ENCODE data around the gene TBX5.

The TBX5 gene

DNA sequence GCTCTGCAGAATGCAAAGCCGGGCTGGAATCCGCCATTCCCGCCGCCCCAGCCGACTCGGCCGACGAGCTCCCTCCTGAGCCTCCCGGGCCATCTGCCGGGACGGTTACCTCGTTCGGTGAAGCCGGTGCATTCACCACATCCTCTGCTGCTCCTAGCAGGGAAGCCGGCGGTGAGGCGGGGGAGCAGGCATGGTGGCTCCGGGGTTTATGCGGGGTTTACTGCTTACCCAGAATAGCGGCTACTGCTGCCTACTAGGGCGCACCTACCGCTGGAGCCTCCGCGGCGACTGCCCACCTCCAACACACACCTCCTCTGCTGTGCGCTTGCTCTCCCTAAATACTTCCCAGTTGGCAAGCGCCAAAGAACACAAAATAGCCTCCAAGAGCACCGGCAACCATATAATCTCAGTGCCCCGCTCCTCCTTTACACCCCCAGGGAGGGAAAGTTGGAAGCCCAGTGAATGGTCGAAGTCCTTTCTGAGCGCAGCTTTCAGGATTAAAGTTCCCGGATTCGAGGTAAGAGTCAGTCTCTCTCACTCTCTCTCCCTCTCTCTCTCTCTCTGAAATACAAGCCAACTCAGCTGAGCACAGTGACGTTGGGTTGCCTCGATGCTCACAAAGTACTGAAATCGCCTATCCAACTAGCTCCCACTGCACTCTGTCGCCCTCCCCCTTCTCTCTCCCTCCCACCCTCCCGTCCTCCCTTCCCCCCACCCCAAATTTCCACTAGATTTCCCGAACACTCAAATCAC is at the start of gene TBX5:
Gene TBX5 (minus strand): TSS at position 626 of the 753 bp plus-strand sequence. CDS start 2,246 bp downstream, outside the sequence.
- peak; percentile 83 for DNase-seq (ENCODE audit: low spot score)

DNA sequence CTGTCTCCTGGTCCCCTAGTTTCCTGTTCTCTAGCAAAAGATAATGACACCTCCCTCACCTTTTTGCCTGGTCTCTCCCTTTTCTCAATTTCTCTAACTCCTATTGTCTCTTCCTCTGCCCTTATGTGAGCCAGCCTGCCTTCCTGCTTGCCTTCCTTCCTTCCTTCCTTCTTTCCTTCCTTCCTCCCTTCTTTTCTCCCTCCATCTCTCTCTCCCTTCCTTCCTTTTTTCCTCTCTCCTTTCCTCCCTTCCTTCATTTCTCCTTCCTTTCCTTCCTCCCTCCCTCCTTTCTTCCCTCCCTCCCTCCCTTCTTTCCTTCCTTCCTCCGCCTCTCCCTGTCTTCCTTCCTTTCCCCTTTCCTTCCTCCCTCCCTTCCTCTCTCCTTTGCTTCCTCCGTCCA is 45.7 kb upstream of the TBX5 start:
- DNase-seq (ENCODE audit: low spot score) = no peak

DNA sequence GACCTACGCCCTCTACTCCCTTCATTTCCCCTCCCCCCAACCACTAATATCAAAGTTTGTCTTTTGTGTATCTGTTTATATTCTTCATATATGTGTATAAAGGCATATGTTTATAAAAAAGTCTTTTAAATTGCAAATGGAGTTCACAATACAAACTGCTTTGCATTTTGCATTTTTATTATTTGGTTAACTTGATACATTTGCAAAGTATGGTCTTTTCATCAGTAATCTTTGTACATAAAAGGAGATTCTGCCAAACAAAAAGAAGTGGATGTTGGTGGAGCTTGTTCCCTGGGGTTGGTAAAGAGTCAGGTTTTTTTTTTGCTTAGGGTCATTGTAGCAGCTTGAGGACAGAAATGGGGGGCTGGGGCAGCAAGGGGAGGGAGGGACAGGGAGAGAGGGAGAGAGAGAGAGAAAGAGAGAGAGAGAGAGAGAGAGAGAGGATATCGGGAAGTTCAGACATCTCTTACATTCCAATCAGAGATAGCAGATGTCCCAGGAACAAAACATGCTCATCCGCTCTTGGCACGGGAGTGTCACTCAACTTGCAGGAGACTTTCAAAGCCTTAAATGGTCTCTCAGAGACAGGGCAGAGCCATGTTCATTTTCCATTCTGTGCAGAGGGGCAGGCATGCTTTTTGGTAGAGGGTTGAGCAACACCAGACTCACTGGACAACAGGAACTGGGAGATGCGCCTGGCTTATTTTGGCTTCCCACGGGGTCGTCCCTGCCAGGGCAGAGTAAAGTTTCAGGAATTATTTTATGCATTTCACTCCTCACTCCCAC is 44.8 kb upstream of the TBX5 start:
- DNase-seq (ENCODE audit: low spot score) = no peak

DNA sequence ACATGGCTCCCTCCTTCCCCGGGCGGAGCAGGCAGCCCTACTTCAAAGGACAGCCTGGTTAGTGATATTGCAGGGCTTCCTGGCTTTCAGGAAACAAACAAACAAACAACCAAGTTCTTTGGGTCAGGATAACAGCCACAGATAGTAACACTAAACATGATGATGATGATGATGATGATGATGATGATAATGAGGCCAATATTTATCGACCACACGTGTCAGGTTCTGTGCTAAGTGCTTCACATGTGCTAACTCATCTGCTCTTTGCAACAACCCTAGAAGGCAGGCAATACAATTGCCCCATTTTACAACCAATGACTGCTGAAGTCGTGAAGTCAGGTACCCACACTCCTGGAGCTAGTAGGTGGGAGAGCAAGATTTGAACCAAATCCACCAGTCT is 44.1 kb upstream of the TBX5 start:
- DNase-seq (ENCODE audit: low spot score) = no peak

DNA sequence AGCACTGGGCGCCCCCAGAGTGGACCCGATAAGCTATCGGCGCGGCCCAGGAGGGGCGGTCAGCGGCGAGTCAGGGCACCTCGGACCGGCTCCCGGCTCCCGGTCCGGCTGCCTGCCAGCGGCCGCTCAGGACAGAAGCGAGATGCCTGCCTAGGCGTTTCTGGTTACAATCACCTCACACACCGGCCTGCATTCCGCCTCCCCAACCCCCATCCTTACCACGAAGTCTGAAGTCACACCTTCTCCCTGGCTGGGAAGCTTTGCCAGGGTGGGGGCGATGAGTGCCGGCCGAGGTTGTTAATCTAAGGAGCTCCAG is 42.6 kb upstream of the TBX5 start:
- no peak for DNase-seq (ENCODE audit: low spot score)

DNA sequence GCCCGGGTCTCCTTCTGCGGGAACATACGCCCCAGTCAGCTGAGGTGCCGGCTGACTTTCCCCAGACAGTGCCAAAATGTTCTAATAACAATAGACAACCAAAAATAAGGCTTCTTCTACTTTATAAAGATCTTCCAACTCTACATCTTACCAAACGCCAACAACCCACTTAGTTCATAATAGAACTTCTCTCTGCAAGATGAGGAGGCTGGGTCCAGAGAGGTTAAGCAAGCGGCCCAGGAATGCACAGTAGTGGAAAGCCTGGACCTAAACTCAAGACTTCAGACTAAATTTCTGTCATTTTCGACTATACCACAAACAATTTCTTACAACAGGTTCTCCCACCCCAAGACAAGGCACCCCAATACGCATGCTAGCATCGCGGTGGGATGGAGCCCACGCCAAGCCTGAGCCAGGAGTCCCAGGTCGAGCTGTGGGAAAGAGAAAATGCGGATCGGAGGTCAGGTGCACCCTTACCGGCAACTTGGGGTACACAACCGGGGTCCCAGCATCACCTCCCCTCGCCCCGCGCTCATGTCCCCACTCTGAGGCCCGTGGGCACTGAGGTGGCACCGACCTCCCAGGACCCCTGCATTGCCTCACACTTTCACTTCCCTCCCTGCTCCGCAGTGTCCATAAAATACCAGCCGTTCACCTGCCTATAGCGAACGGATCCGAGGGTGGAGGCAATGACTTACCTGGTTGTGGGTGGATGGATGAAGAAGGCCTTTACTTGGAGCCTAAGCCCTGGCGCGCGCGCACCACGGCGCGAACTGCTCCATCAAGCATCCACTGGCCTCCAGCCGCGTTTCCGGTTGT is 42.1 kb upstream of the TBX5 start:
- no peak for DNase-seq (ENCODE audit: low spot score)

DNA sequence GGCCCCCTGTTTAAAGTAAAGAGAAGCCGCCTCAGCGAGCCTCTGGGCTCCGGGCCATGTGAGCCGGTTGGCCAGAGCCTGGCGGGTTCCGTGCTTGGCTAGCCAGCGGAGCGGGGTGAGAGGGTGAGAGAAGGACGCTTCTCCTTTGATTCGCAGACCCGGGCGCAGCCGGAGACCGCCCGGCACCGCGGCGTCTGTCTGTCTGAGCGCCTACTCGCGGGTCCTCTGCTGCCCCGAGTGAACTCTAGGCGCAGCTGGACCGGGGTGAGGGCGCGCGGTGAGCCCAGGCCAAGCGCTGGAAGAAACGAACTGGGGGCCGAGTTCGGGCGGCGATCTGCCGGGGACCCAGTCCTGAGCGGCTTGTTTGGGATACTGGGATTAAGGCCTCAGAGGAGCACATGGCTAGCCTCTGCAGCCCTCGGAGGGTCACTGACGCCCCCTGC is 41.4 kb upstream of the TBX5 start:
- no peak for DNase-seq (ENCODE audit: low spot score)

DNA sequence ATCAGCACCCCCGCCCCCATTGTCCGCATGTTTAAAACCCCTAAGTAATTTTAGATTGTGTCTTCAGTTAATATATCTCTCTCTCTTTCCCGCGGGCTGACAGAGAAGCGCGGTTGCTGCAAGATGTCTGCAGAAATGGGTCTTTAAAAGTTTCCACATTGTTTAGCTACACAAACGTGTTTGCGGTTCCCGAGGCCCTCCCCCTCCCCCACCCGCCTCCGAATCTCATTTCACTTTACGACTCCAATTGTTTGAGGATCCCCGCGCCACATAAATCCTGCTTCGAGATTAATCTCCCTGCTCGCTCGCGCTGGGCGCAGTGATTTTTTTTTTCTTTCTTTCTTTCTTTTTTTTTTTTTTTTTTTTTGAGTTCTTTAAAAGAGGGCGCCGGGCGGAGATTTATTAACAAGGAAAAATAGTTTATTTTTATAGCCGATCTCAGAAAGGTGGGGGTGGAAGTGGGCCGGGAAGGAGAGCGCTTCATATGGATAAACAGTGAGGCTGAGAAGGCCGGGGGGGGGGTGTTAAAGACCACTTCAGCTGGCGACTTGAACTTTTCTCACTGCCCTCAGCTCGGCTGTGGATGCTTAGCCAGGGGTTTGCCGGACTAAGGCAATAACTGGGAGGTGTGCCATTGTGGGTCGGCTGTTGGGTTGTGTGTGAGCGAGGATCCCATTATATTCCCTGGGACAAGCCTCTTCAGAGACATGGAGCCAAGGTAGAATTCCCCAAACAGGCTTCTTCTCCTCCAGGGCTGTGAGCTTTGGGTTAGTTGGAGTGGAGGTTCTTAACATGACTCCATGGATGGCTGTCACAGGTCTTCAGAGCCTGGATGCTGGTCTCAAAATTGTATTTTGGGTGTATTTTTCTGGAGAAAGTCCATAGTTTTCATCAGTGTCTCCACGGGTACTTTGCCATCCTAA is 39.7 kb upstream of the TBX5 start:
- DNase-seq (ENCODE audit: low spot score) = no peak

DNA sequence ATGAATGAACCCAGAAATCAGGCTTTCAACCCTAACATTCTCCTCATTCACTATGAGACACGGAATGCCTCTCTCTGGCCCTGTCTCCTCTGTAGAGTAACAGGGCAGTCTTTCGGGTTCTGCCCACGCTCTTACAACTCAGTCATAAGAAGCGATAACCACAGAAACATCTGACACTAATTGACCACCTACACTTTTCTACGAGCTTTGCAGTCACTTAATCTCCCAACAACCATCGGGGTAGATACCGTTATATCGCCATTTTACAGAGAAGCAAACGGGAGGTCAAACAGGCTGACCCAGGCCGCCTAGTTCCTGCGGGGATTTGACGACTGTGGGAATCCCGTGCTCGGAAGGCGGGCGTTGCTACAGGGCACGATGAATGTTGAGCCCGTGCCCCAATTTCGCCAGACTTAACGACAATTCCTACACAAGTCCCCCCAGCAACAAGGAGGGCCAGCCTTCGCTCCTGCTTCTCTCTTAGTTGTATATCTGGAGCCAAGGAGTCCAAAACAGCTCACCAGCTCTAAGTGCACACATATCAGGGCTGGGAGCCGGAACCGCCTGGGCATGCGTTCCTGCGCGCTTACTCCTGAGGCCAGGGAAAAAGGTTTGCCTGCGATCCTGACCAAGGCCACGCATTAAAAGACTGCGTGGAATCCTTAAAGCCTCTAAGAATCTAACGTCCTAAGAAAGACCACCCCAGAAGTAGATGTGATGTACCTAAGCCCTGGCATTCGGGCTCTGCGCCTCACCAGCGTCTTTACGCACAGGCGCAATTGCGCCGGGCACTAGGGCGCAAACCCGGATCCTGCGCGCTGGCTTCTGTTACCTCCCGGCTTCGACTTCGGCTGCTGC is 38.7 kb upstream of the TBX5 start:
- no peak for DNase-seq (ENCODE audit: low spot score)

DNA sequence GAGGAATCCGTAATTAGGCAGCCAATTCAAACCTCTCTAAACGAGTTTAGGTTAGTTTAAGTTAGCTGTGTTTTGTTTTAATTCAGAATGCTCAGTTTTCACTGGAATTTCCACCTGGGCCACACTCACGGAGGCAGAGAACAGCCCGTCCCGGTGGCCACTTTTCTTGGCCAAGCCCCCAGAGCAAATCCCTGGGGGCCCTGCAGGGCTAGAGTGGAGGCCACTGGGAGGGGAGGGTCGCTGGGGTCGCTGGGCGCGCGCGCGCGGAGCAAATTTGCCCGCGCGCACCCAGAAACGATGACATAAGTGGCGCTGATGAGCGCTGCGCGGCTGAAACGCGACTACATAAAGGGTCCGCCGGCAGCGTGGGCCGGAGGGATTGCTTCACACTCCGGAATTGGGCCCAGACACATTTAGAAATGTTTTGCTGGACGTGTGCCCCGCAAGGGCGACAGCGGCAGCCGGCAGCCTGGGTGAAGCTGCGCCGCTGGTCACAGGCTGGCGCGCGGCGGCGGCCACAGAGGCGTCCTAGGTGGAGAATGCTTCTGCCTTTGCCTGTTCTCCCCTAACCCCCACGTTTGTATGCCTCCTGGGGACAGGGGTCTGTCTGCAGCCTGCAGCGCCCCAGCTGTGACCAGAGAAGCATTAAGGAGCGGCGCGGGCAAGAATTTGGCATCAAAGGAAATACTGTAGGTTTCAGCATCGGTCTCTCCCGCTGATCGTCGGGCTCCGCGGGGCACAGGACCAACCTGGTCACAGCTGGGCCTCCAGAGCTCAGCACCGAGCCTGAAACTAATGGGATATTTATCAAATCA is 37.9 kb upstream of the TBX5 start:
- DNase-seq (ENCODE audit: low spot score) = no peak

DNA sequence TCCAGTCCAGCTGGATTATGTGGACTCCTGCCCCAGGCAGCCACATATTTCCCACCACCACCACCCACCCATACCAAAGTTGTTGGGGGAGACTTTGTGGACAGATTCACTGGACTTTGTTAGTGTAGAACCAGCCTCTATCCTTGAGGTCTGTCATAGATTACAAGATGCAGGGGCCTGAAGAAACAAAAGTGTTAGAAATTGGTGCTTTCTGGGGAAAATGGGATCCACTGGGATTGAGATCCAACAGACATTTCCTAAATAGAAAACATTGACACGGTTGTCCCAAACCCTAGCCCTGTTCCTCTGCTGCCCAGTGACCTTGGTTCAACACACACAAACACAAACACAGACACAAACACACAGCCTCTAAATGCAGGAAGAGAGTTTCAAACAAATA is 36.6 kb upstream of the TBX5 start:
- no peak for DNase-seq (ENCODE audit: low spot score)

DNA sequence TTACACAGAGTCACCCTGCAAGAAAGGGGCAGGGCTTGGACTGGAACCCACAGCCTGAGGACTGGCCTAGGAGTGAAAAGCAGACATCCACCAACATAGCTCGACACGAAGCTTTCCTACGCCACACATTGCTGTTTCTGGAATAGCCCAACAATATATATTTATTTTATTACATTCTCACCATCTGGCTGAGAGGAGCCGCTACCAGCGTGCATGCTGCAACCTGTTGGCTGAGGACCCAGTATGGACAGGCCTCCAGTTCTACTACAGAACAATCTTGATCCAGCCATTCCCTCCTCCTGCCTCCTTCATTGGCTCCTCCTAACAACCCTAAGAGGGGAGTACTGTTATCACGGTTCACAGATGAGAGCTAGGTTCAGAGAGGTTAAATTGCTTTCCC is 35.6 kb upstream of the TBX5 start:
- no peak for DNase-seq (ENCODE audit: low spot score)

DNA sequence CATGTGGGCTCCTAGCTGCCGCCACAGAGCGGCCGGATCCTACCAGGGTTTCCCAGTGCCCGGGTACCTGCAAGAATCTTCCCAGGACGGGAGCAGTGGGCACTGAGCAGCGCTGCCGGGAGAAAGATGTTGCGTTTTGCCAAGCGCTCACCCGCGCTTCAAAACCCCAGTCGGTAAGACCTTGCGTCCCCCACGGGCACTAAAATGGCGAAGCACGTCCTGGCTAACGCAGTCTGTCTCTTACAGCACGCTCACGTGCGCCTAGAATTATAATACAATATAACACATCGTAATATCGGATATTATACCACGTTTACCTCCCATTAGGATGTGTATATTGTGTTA is 35.1 kb upstream of the TBX5 start:
- no peak for DNase-seq (ENCODE audit: low spot score)

DNA sequence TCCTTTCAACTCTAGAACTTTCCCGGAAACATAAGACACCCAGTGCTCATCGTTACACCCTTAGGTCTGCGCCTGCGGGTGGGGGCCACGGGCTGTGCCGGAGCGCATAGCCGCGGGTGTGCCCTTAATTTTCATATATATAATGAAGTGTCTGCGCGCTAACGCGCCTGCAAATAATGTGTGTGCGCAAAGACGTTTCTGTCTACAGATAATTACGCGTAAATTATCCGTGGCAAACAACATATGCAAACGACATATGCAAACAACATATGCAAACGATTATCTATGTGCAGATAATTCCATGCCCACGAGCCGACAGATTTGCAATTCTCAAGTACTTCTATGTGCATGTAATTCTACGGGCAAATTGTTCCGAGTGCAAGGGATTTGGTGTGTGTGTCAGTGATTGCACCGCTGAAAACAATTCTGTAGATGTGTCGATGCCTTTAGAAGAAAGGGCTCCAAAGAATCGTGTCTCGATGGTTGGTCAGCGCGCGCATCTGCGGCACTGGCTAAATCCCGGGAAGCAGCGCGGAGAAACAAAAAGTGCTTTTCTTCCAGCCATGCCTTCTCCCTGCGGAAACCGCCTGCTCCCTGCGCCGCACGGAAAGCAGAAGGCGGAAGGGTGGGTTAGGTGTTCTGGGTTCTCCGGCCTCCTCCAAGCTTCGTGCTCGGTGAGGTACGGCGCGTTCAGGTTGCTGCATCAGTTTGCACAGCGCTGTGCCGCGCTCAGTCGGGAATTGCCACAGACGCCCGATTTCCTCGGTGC is 34.5 kb upstream of the TBX5 start:
- no peak for DNase-seq (ENCODE audit: low spot score)

DNA sequence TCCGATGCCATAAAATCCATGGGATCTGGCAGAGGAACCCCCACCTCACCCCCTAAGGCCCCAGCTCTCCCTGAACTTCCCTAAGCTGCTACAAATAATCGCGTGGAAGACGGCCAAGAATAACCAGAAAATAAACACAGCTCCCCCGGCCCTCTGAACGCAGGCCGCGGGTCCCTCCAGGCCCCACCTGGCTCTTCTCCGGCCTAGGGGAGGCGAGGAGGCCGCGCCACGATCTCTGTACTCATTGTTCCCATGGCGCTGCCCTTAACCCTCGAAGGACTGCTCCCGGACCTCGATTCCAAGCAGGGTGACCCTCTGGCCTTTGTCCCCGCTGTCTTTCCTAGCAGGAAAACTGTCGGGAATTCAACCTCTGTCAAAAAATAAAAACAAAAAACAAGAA is 33.9 kb upstream of the TBX5 start:
- DNase-seq (ENCODE audit: low spot score) = no peak

DNA sequence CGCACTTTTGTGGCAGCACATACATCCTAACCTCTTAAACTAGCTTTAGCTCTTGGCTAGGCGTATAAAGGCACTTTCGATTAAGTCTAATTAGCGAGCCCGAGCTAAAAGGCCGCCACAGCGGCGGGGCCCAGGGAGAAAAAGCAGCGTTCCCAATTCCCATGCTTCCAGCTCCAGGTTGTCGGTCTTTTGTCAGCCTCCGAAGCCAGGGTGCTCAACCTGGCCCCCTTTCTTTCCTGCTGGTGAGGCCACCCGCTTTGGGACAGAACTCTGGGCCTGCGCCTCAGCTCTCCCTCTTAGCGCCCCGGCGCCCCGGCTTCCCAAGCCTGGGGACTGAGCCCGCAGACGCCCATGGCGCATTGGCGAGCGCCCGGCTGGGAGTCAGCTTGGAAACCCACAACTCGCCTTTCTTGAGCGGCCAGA is 33.3 kb upstream of the TBX5 start:
- no peak for DNase-seq (ENCODE audit: low spot score)

DNA sequence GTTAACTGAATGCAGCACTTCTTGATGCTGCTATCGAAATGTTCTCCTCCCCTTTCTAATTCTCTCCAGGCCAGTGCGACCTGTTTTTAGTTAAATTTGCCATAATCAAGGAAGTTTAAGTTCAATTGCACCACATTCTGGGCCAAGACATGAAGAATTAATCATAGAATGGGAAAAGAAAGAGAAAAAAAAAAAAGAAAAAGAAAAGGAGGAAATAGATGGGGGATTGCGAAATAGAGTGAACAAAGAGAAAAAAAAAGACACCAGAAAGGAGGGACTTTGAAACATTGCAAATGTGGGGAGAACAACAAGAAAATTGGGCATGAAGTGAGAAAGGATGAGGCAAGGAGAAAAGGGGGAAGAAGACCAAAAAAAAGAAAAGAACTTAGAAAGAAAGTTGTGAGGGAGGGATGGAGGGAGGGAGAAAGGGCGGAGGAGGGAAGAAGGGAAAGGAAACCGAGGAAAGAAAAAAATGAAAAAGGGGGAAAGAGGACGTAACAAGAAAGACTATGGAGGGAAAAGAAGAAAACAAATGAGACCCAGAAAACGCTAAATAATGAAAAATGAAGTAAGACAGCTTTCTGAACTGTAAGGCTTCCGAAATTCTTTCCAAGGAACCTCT is 32.8 kb upstream of the TBX5 start:
- no peak for DNase-seq (ENCODE audit: low spot score)

DNA sequence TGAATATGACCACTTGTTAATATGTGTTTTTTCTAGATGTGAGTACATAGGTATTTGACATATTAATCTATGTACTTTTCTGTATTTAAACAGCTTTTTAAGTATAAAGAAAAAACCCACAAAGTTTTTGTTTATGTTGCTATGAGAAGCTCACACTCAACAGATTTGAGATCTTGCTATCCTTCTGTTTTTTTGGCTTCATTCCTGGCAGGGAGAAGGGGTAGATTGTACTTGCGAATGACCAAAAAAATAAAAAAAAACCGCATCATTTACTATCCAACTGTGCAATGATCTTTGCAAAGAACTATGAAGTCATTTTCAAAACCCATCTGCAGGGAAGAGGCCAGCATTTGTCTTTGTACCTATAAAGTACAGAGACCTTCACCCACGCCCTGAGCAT is 28.4 kb upstream of the TBX5 start:
- DNase-seq (ENCODE audit: low spot score) = no peak

DNA sequence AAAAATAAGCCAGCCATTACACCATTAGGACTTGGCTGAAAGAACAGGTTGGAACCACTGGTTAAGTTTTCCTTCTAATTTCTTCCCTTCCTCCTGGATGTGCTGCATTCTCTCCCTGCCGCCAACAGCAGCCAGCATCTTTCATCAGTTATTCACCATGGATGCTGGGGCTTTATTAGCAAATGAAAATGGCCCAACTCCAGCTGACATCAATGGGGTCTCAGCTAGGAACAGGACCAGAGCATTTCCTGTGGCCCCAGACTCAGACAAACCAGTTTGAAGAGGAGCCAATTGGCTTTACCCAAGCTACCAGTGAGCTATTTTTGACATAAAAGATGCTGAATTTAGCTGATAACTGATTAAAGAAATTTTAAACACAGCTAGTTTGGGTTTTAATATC is 26.0 kb upstream of the TBX5 start:
- no peak for DNase-seq (ENCODE audit: low spot score)

All from left forelimb (tissue), 1 donor.